Fibroblast of lung (primary cell): ENCODE measurements around the gene MCEE. TPM values are rescaled to one million over a fixed set of nuclear protein-coding genes. Genes with fewer than 3 reads are reported as not detected.

Experiments
- DNase-seq, 2 donors: peaks; one replicate each; pipeline versions ENCODE4 v3.0.0 to v3.0.0-alpha.2; 2010; ENCODE audit warnings: low read depth in 2 of 2
- H2AFZ ChIP-seq: 2 replicates; pipeline ENCODE4 v1.5.1; 2012; ENCODE audit warnings: low read length, control low read depth, inconsistent platforms
- H3K27ac ChIP-seq: 2 replicates; pipeline ENCODE4 v1.5.1; 2011; ENCODE audit warnings: low read length, control low read depth; ENCODE audit not compliant: insufficient read depth
- H3K27me3 ChIP-seq: 2 replicates; pipeline ENCODE4 v1.5.1; 2011; ENCODE audit warnings: mild to moderate bottlenecking, low read length; ENCODE audit not compliant: control insufficient read depth, insufficient read depth
- H3K36me3 ChIP-seq: 2 replicates; pipeline ENCODE4 v1.5.1; 2011; ENCODE audit warnings: low read length; ENCODE audit not compliant: control insufficient read depth, insufficient read depth
- H3K4me1 ChIP-seq: 2 replicates; pipeline ENCODE4 v1.5.1; 2011; ENCODE audit warnings: low read length; ENCODE audit not compliant: control insufficient read depth, insufficient read depth; ENCODE audit errors: extremely low read depth
- H3K4me2 ChIP-seq: 2 replicates; pipeline ENCODE4 v1.5.1; 2011; ENCODE audit warnings: low read length, control low read depth; ENCODE audit not compliant: insufficient read depth; ENCODE audit errors: extremely low read depth
- H3K4me3 ChIP-seq, 4 experiments: fragments of 200-600 bp in 1 of 4; sonication (generic) in 1 of 4; replicated peaks in 1 of 4; 2 replicates each; pipeline ENCODE4 v1.5.1; 2011 to 2016; ENCODE audit warnings: low read length in 4 of 4, low read depth in 3 of 4, mild to moderate bottlenecking in 3 of 4, control low read depth in 2 of 4, inconsistent platforms in 1 of 4, mixed read lengths in 1 of 4; ENCODE audit not compliant: insufficient read depth in 1 of 4; ENCODE audit errors: control extremely low read depth in 1 of 4
- H3K79me2 ChIP-seq: 2 replicates; pipeline ENCODE4 v1.5.1; 2012; ENCODE audit warnings: mild to moderate bottlenecking, low read length, inconsistent platforms; ENCODE audit not compliant: control insufficient read depth, insufficient read depth
- H3K9ac ChIP-seq: 2 replicates; pipeline ENCODE4 v1.5.1; 2011; ENCODE audit warnings: mild to moderate bottlenecking, low read length, control low read depth; ENCODE audit not compliant: insufficient read depth
- H3K9me3 ChIP-seq: 2 replicates; pipeline ENCODE4 v1.5.1; 2012; ENCODE audit warnings: low read depth, low read length; ENCODE audit not compliant: control insufficient read depth, insufficient read depth
- H4K20me1 ChIP-seq: 2 replicates; pipeline ENCODE4 v1.5.1; 2011; ENCODE audit warnings: low read length; ENCODE audit not compliant: control insufficient read depth, insufficient read depth; ENCODE audit errors: extremely low read depth
- CTCF ChIP-seq, 2 donors: IDR thresholded peaks in 1 of 2; conservative IDR thresholded peaks in 1 of 2; 1 replicate in 1 of 2; 2 replicates in 1 of 2; pipeline ENCODE4 v1.5.1; 2011 to 2012; ENCODE audit warnings: low read length in 2 of 2, control low read depth in 1 of 2, inconsistent platforms in 1 of 2, low read depth in 1 of 2, mild to moderate bottlenecking in 1 of 2
- EZH2 ChIP-seq: IDR thresholded peaks from 2 replicates; pipeline ENCODE4 v1.5.1; 2012; ENCODE audit warnings: low read length, control low read depth, mild to moderate bottlenecking; ENCODE audit errors: missing control alignments
- polyA plus RNA-seq, 2 donors: library from polyadenylated mRNA; depleted of rRNA in 1 of 2; stranded (reverse) in 1 of 2; unstranded in 1 of 2; fragments of >200 nt; gene quantifications; 2 replicates each; pipeline ENCODE4 v1.2.1, GENCODE V29; 2011 to 2012; ENCODE audit warnings: missing spikeins in 1 of 2
- total RNA-seq: library from RNA; depleted of rRNA; stranded (reverse); fragments of >200 nt; gene quantifications from 2 replicates; pipeline ENCODE4 v1.2.1, GENCODE V29; 2014

The MCEE gene
- total and polyA plus RNA-seq, 2 donors (not counting 1 experiment from before 2014, with no cell fraction given) = 18.8 TPM

DNA sequence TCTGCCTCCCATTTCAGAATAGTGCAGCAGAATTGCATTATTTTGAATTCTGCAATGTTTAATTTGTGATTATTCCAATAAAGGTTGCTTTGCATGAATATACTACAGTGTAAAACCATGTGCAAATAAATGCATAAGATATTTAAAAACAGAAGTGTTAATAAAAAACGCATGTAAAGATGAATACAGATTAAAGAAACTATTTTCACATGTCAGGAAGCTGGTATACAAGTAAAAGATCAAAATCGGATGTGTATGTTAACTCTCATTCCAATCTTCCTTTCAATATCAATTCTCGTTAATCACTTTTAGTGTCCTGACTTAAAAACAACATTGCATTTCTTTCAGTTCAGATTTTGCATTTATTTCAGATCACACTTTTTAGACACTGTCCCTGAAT is 3.1 kb downstream of the MCEE start:
- Histone ChIP-seq H4K20me1 (no peaks in the 10 kb centered on the region), H3K9me3 (no peaks in the 10 kb centered on the region), H2AFZ (no peak overlapping the region), H3K27me3 (no peaks in the 10 kb centered on the region), H3K9ac (no peak overlapping the region), H3K27ac (no peak overlapping the region), H3K79me2 (peaks cover 32% of the 10 kb centered on the region), H3K36me3 (peaks cover 2% of the 10 kb centered on the region), H3K4me2 (no peak overlapping the region), H3K4me3 (no peak overlapping the region), H3K4me1 (peaks cover 2% of the 10 kb centered on the region)
- no peak for DNase-seq
- TF ChIP-seq CTCF (conservative IDR thresholded peaks at IDR 0.05 in 1 of 2, IDR thresholded peaks at IDR 0.05 in 1 of 2; ENCODE audit: low read depth in 1 of 2, low read length in 2 of 2) = no peak
- no peak for TF ChIP-seq EZH2

- DNase-seq = no peak
- Histone ChIP-seq H2AFZ (no peak overlapping the region), H3K27me3 (no peaks in the 10 kb centered on the region), H3K4me1 (no peaks in the 10 kb centered on the region), H3K79me2 (peaks cover 20% of the 10 kb centered on the region), H3K27ac (no peak overlapping the region), H3K36me3 (peaks cover 2% of the 10 kb centered on the region), H3K9ac (no peak overlapping the region), H3K9me3 (no peaks in the 10 kb centered on the region), H4K20me1 (no peaks in the 10 kb centered on the region), H3K4me3 (no peak overlapping the region), H3K4me2 (no peak overlapping the region)
- TF ChIP-seq EZH2 = no peak
- no peak for TF ChIP-seq CTCF (conservative IDR thresholded peaks at IDR 0.05 in 1 of 2, IDR thresholded peaks at IDR 0.05 in 1 of 2; ENCODE audit: low read depth in 1 of 2, low read length in 2 of 2)
Measured at GRCh38 chr2:71125506-71126294, 4.3 kb downstream of the MCEE start.

- peaks cover 4% of the 10 kb centered on the region for H3K36me3 ChIP-seq
- H3K9me3 ChIP-seq = no peaks in the 10 kb centered on the region
- no peak overlapping the region for H3K4me3 ChIP-seq
- peaks cover 2% of the 10 kb centered on the region for H3K79me2 ChIP-seq
- peak; percentile 24 to 39 for DNase-seq
- H3K4me1 ChIP-seq = no peaks in the 10 kb centered on the region
- H2AFZ ChIP-seq = no peak overlapping the region
- H3K27ac ChIP-seq = no peak overlapping the region
- no peak overlapping the region for H3K9ac ChIP-seq
- no peaks in the 10 kb centered on the region for H4K20me1 ChIP-seq
- TF ChIP-seq EZH2 = no peak
- TF ChIP-seq CTCF (conservative IDR thresholded peaks at IDR 0.05 in 1 of 2, IDR thresholded peaks at IDR 0.05 in 1 of 2; ENCODE audit: low read depth in 1 of 2, low read length in 2 of 2) = no peak
- H3K27me3 ChIP-seq = no peaks in the 10 kb centered on the region
- H3K4me2 ChIP-seq = no peak overlapping the region
Measured at GRCh38 chr2:71122387-71123298, 7.4 kb downstream of the MCEE start.
